ENCODE data around the gene TMEM88. TPM values are rescaled to one million over a fixed set of nuclear protein-coding genes. Genes with fewer than 3 reads are reported as not detected.

Gene TMEM88
- total RNA-seq, 1 donor from 2014 or later, result 33.7 TPM

DNA sequence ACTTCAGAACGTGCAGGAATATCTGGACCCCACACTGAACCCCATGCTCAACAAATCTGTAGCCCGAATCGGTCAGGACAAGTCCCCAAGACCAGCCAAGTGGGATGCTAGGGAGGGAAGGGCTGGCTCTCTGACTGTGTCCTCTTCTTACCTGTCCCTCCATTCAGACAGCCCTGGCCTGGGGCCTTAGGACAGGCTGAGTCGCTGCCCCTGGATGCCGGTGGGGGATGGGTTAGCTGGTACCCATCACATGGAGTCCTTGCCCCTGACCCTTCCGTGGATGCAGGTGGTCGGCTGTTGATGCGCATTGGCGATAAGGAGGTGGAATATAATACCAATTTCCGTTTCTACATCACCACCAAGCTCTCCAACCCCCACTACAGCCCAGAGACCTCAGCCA, 36.8 kb upstream of the TMEM88 start:
- no peaks in the 10 kb centered on the region for H3K9me3 ChIP-seq (ENCODE audit: insufficient read depth, low read depth, low read length)
- no peak overlapping the region for H3K9ac ChIP-seq (ENCODE audit: low read length)
- no peak overlapping the region for H3K4me3 ChIP-seq (ENCODE audit: insufficient read depth, low read depth, low read length)
- H3K36me3 Mint-ChIP-seq (ENCODE audit: low read depth, unreplicated experiment), result no peaks in the 10 kb centered on the region
- TF ChIP-seq, protein P1, sequence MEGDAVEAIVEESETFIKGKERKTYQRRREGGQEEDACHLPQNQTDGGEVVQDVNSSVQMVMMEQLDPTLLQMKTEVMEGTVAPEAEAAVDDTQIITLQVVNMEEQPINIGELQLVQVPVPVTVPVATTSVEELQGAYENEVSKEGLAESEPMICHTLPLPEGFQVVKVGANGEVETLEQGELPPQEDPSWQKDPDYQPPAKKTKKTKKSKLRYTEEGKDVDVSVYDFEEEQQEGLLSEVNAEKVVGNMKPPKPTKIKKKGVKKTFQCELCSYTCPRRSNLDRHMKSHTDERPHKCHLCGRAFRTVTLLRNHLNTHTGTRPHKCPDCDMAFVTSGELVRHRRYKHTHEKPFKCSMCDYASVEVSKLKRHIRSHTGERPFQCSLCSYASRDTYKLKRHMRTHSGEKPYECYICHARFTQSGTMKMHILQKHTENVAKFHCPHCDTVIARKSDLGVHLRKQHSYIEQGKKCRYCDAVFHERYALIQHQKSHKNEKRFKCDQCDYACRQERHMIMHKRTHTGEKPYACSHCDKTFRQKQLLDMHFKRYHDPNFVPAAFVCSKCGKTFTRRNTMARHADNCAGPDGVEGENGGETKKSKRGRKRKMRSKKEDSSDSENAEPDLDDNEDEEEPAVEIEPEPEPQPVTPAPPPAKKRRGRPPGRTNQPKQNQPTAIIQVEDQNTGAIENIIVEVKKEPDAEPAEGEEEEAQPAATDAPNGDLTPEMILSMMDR (IDR thresholded peaks at IDR 0.05; ENCODE audit: insufficient read depth, low read depth, low read length), result no peak
- TF ChIP-seq EZH2 (IDR thresholded peaks at IDR 0.05; ENCODE audit: insufficient read depth, low read length), result no peak
- peaks cover 46% of the 10 kb centered on the region for H3K27me3 Mint-ChIP-seq (ENCODE audit: low read depth, unreplicated experiment)
- H3K4me1 Mint-ChIP-seq (ENCODE audit: low read depth, unreplicated experiment), result no peaks in the 10 kb centered on the region
- no peak overlapping the region for H2AFZ ChIP-seq (ENCODE audit: low read depth, low read length)
- no peaks in the 10 kb centered on the region for H4K20me1 ChIP-seq (ENCODE audit: insufficient read depth, low read length)
- no peak overlapping the region for H3K27ac ChIP-seq (ENCODE audit: low read depth, low read length)
- H3K79me2 ChIP-seq (ENCODE audit: insufficient read depth, low read length), result no peaks in the 10 kb centered on the region
- H3K4me2 ChIP-seq (ENCODE audit: low read length), result no peak overlapping the region
- FAIRE-seq, result no peak
- H3K4me1 ChIP-seq (ENCODE audit: insufficient read depth, low read length), result no peaks in the 10 kb centered on the region
- peaks cover 8% of the 10 kb centered on the region for H3K9me3 Mint-ChIP-seq (ENCODE audit: unreplicated experiment)
- H3K27me3 ChIP-seq (ENCODE audit: insufficient read depth, low read length), result peaks cover 8% of the 10 kb centered on the region
- no peak for DNase-seq (ENCODE audit: low read depth)
- no peaks in the 10 kb centered on the region for H3K36me3 ChIP-seq (ENCODE audit: insufficient read depth, low read length)
- H3K27ac Mint-ChIP-seq (ENCODE audit: unreplicated experiment), result no peak overlapping the region
- H3K4me3 Mint-ChIP-seq (ENCODE audit: unreplicated experiment), result no peak overlapping the region

DNA sequence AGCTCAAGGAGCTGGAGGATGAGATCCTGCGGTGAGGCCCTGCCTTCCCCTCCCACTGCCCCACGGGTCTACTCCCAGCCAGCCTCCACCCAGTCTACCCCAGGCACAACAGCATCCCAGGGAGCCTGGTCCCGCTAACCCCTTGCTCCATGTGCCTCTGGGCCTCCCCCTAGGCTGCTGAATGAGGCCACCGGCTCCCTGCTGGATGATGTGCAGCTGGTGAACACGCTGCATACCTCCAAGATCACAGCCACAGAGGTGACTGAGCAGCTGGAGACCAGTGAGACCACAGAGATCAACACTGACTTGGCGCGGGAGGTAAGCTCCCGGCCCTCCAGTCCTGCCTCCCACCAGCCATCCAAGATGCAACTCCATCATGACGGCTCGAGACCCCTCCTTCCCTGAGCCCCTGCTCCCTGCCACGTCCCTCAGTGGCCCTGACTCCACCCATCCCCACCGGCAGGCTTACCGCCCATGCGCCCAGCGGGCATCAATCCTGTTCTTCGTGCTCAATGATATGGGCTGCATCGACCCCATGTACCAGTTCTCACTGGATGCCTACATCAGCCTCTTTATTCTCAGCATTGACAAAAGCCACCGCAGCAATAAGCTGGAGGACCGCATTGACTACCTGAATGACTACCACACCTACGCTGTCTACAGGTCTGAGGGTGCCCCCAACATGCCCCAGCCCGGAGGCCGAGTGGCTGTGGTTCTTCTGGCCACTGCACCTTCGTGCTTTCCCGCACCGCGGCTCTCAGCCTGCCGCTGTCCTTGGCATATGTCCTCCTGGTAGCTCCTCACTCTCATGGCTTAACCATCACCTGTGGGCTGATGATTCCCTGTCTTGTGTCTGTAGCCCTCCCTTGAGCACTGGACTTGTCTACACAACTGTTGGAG, 35.9 kb upstream of the TMEM88 start:
- no peak overlapping the region for H3K4me2 ChIP-seq (ENCODE audit: low read length)
- H3K27me3 Mint-ChIP-seq (ENCODE audit: low read depth, unreplicated experiment), result peaks cover 54% of the 10 kb centered on the region
- TF ChIP-seq, protein P1 (IDR thresholded peaks at IDR 0.05; ENCODE audit: insufficient read depth, low read depth, low read length), result no peak
- no peak for TF ChIP-seq EZH2 (IDR thresholded peaks at IDR 0.05; ENCODE audit: insufficient read depth, low read length)
- no peak overlapping the region for H3K9ac ChIP-seq (ENCODE audit: low read length)
- no peak overlapping the region for H3K4me3 ChIP-seq (ENCODE audit: insufficient read depth, low read depth, low read length)
- H3K79me2 ChIP-seq (ENCODE audit: insufficient read depth, low read length), result no peaks in the 10 kb centered on the region
- no peaks in the 10 kb centered on the region for H3K36me3 ChIP-seq (ENCODE audit: insufficient read depth, low read length)
- no peaks in the 10 kb centered on the region for H3K9me3 ChIP-seq (ENCODE audit: insufficient read depth, low read depth, low read length)
- no peaks in the 10 kb centered on the region for H3K4me1 Mint-ChIP-seq (ENCODE audit: low read depth, unreplicated experiment)
- no peak overlapping the region for H3K27ac Mint-ChIP-seq (ENCODE audit: unreplicated experiment)
- H3K9me3 Mint-ChIP-seq (ENCODE audit: unreplicated experiment), result peaks cover 8% of the 10 kb centered on the region
- H3K36me3 Mint-ChIP-seq (ENCODE audit: low read depth, unreplicated experiment), result no peaks in the 10 kb centered on the region
- DNase-seq (ENCODE audit: low read depth) (no peak), FAIRE-seq (no peak)
- peaks cover 8% of the 10 kb centered on the region for H3K27me3 ChIP-seq (ENCODE audit: insufficient read depth, low read length)
- no peak overlapping the region for H3K4me3 Mint-ChIP-seq (ENCODE audit: unreplicated experiment)
- no peaks in the 10 kb centered on the region for H3K4me1 ChIP-seq (ENCODE audit: insufficient read depth, low read length)
- no peak overlapping the region for H3K27ac ChIP-seq (ENCODE audit: low read depth, low read length)
- no peak overlapping the region for H2AFZ ChIP-seq (ENCODE audit: low read depth, low read length)
- no peaks in the 10 kb centered on the region for H4K20me1 ChIP-seq (ENCODE audit: insufficient read depth, low read length)

DNA sequence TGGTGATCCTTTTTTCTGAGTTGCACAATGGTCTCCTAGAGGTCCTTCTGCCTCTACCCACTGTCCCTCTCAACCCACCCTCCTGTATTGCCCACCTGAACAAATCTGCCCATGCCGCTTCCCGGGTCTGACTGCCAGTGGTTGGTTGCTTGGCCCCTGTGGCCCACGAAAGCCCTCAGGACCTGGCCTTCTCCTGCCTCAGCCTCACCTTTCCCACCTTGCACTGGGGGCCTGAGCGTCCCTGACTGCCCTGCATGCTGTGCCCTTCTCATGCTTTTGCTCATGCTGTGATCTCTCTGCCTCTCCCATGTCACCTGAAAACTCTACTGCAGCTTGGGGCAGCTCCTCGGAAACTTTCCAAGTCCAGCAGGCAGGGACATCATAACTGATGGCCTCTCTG, 34.6 kb upstream of the TMEM88 start:
- Histone ChIP-seq H3K9me3 (ENCODE audit: insufficient read depth, low read depth, low read length) (no peaks in the 10 kb centered on the region), H3K4me1 (ENCODE audit: insufficient read depth, low read length) (no peaks in the 10 kb centered on the region), H3K4me3 (ENCODE audit: insufficient read depth, low read depth, low read length) (no peak overlapping the region), H3K4me2 (ENCODE audit: low read length) (no peak overlapping the region), H3K9ac (ENCODE audit: low read length) (no peak overlapping the region), H3K79me2 (ENCODE audit: insufficient read depth, low read length) (no peaks in the 10 kb centered on the region), H3K27me3 (ENCODE audit: insufficient read depth, low read length) (peaks cover 6% of the 10 kb centered on the region), H3K27ac (ENCODE audit: low read depth, low read length) (no peak overlapping the region), H3K36me3 (ENCODE audit: insufficient read depth, low read length) (no peaks in the 10 kb centered on the region), H4K20me1 (ENCODE audit: insufficient read depth, low read length) (no peaks in the 10 kb centered on the region), H2AFZ (ENCODE audit: low read depth, low read length) (no peak overlapping the region)
- H3K4me3 Mint-ChIP-seq (ENCODE audit: unreplicated experiment), result no peak overlapping the region
- peaks cover 8% of the 10 kb centered on the region for H3K9me3 Mint-ChIP-seq (ENCODE audit: unreplicated experiment)
- peaks cover 60% of the 10 kb centered on the region for H3K27me3 Mint-ChIP-seq (ENCODE audit: low read depth, unreplicated experiment)
- H3K36me3 Mint-ChIP-seq (ENCODE audit: low read depth, unreplicated experiment), result no peaks in the 10 kb centered on the region
- TF ChIP-seq EZH2 (IDR thresholded peaks at IDR 0.05; ENCODE audit: insufficient read depth, low read length), result no peak
- TF ChIP-seq, protein P1 (IDR thresholded peaks at IDR 0.05; ENCODE audit: insufficient read depth, low read depth, low read length), result no peak
- FAIRE-seq (no peak), DNase-seq (ENCODE audit: low read depth) (no peak)
- H3K4me1 Mint-ChIP-seq (ENCODE audit: low read depth, unreplicated experiment), result no peaks in the 10 kb centered on the region
- H3K27ac Mint-ChIP-seq (ENCODE audit: unreplicated experiment), result no peak overlapping the region
